HS-5 (cell line): Measurements from ENCODE around the gene DENND1C.
"Not testable (repeated sequence)": the region's sequence is repeated elsewhere in the genome, so short reads cannot be mapped to it uniquely, and the experiment has no call there.

Experiments used
- DNase-seq: peaks from one replicate; pipeline ENCODE4 v3.0.0-alpha.2; 2012; ENCODE audit warnings: low read depth

Gene DENND1C

DNA sequence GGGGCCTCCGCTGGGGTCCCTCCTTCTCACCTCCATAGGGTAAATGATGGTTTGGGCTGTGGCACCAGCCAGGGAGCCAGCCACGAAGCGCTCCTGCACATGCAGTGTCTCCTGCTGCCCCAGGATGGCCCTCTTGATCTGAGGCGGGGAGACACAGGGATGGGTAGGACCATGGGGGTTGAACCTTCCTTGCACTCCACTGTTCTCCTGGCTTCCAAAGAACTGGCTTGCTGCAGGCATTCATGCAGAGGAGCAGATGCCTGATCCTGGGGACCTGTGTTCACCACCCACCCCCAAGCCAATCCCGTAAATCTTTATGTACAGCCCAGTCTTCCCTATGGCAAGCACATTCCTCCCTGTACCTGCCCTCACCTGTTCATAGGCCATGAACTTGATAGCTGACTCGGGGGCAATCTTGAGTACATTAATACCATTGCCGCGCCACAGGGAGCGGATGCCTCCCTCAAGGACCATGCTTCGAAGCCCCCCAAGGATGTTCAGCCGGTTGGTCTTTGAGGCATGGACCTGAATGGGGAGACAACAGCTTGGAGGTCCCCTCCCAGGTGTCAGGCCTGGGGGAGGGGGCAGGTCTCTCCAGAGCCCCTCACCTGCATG is 27.5 kb downstream of the DENND1C start:
- no peak for DNase-seq

DNA sequence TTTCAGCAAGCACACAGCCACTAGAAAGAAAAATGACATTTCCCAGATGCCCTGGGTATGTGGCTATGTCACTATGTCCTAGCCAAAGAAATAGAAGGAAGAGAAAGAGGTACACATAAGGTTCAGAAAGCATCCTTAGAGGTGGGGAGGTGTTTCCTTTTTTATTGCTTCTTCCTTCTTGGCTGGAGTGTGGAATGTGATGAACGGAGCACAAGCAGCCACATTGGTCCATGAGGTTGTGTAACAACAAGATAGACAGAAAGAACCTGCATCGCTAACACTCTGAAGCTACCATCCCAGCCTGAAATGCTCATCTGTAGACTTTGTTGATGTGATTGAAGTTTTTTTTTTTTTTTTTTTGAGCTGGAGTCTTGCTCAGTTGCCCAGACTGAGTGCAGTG is 28.7 kb downstream of the DENND1C start:
- DNase-seq, result no peak

DNA sequence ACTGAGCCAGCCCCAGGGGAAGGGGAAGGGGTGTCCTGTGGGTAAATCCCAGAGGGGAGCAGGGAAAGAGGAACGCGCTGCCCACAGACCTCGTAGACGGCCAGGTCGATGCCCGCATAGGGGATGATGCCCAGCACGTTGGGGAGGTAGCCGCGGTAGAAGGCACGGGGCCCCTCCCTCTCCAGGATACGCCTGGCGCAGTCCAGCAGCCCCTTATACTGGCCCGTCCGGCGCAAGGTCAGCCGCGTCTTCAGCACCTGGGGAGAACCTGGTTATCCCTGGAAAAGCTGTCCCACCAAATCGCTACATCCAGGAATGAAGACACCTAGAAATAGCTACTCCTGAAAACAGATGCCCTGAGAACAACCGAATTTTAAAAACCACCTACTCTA is 29.4 kb downstream of the DENND1C start:
- no peak for DNase-seq

DNA sequence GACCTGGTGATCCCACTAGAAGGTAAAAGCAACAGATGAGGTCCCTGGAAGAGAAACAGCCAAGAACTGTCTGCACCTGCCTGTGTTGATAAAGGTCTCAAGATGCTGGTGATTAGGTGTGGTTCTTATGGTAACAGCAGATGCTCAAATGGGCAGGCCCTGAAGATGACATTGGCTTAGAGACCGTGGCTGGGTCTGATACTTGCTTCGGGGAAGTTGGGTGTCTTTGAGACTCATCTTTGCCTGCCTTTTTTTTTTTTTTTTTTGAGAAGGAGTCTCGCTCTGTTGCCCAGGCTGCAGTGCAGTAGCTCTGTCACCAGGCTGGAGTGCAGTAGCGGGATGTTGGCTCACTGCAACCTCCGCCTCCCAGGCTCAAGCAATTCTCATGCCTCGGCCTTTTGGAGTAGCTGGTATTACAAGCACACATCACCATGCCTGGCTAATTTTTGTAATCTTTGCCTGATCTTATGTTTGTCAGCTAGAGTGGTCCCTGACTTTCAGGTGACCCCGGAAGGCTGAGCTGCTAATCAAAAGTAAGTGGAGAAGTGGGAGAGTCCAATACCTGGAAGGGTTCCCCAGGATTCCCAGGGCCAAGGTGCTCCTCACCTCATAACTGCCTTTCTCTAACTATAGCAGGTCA is 29.9 kb downstream of the DENND1C start:
- DNase-seq, result no peak

DNA sequence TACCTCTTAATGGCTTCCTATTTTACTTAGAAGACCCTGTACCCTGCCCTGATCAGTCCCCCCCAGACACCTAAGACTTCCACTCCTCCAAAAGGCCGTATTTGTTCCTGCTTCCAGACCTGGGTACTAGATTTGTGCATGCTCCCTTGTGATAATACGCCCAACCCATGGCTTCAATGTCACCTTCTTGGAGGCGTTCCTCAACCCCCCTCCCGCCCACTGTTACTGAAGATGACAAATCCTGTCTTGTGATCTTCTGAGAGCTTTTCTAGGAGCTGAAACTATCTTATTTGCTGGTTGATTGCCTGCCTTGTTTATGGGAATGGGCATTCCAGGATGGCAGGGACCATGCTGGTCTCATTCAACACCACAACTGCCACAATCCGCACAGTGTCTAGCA is 31.4 kb downstream of the DENND1C start:
- no peak for DNase-seq

DNA sequence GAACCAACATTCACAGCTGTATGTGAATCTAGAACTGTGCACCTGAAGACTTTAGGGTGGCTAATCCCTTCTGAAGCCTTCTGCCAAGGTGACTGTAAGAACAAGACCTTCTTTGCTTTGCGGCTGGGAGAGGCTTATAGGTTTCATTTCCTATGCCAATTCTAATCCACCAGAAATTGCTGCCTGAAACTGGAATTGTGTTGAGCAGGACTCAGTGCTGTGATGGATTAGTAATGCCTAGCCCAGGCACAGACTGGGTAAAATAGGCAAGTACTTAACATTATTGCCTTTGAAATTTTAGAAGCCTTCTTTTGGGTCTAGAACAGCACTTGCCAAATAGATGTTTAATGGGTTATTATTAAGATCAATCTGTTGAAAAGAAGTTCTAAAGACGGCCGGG is 33.5 kb downstream of the DENND1C start:
- DNase-seq, result no peak

DNA sequence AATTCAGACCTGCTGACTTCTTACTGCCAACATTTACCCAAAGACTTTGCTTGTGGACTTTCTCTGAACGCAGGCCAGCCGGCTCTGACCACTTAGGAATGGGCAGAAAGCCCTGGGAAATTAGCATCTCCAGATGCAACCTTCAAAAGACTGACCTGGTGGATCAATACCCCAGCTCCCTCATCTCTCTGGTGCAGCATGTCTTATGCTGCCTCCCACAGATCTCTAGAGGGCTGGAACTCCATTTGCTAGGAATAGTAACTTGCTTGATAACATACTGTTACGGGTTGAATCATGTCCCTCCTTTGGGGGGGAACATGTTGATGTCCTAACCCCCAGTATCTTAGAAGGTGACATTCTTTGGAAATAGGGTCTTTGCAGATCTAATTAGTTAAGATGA is 35.1 kb downstream of the DENND1C start:
- no peak for DNase-seq

DNA sequence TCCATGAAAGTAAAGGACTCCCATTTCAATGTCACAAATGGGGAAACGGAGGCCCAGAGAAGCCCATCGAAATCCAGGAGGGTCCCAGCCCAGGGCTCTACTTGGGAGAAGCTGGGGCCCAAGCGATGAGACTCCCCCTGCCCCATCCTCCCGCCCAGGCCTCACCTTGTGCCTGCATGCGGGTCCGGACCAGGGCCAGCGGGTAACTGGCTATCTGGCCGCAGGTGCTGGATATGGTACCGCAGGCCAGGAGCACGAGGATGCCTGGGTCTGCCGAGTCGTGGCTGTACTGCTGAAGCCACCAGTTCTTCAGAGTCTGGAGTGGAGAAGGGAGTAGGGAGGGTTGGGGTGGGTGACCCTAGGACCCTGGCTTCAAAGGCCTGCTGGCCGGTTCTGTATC is 37.6 kb downstream of the DENND1C start:
- no peak for DNase-seq

DNA sequence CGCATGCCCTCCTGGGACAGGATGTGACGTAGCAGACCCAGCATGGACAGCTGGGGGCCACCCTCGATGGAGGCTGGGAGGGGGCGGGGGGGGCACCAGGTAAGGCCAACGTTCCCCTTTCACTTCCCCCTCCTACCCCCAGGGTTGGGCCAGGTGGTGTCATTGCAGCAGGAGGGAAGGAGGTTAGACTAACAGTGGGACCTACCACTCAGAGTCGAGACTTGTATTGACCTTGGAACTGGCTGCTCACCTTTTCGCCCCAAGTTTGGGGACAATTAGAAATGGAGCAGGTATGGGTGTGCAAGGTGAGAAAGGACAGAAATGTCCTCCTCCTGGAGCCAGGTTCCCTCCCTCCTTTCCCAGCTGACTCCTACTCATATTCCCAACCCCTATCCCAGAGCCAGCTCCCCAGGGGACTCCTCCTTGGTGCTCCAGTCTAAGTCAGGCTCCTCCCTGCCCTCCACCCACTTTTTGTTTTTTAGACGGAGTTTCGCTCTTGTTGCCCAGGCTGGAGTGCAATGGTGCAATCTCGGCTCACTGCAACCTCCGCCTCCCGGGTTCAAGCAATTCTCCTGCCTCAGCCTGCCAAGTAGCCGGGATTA is 39.4 kb downstream of the DENND1C start:
- DNase-seq, result no peak

DNA sequence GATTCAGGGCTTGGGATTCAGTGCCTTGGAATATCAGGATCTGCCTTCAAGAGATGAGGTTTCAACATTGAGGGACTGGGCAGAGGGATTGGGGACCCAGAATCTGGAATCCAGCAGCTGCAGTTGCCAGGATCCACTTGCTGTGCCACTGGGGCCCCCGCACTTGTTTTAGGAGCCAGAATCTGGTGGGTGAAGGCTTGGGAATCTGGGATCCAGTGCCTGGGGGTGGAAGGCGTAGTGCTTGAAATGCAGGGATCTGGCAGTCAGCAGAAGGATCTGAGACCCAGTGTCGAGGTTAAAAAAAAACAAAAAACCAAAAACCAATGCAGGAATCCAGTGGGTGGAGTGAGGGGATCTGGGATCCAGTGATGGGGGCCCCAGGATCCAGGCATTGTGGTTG is 40.7 kb downstream of the DENND1C start:
- DNase-seq, result no peak

DNA sequence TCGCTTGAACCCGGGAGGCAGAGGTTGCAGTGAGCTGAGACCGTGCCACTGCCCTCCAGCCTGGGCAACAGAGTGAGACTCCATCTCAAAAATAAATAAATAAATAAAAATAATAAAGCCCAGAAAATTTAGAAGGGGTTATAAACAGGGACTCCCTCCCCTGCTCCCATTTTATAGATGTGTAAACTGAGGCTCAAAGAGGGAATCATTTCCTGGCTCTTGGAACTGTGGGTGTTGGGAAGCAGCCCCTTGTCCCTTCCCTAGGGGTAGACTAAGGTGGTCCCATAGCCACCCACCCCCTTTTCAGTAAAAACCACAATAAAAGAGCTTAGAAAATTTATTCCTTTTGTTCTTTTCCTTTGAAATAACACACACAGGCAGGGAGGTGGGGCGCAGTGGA is 41.8 kb downstream of the DENND1C start:
- DNase-seq, result no peak

DNA sequence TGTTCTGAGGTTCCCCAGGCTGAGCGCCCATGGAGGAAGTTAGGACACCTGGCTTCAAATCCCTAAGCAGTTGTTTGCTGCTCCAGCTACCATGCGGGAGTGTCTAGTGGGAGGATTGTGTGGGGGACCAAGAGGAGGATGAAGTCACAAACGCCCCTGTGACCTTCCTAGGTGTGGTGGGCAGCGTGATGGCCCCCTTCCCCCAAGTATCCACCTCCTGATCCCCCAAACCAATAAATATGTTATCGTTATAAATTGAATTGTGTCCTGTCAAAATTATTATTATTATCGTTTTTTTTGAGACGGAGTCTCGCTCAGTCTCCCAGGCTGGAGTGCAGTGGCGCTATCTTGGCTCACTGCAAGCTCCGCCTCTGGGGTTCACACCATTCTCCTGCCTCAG is 47.9 kb downstream of the DENND1C start, which contains the start of gene SLC25A41:
SLC25A41 (minus strand) TSS at position 101 of the 400 bp plus-strand sequence; CDS start at position 31, 70 bp downstream.
- no peak for DNase-seq

DNA sequence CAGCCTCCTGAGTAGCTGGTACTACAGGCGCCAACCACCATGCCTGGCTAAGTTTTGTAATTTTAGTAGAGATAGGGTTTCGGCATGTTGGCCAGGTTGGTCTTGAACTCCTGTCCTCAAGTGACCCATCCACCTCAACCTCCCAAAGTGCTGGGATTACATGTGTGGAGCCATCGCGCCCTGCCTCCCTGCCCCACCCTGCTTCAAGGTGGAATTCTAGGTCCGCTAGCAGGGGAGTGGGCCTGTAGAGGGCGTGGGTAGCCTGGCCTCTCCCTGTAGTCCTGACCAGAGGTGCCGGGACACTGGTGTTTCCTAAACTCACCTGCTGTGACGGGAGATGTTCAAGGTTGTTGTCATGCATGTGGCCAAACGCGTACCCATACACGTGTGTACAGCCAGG is 48.4 kb downstream of the DENND1C start:
- DNase-seq, result no peak

DNA sequence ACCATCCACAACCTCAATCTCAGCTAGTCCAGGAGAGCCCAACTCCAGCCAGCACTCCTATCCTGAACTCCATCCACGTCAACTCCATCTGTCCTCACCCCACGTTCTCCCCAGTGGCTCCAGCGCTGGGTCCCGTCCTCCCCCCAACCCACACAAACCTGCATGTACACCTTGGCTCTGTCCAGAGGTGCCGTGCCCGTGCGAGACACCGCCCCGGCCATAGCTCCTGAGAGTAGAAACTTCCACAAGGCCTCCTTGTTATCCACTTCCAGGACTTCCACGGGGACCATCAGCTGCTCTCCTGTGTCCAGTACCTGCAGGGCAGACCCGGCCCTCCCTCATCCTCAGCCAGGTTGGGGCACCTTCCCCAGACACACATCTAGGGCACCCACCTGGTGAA is 49.7 kb downstream of the DENND1C start:
- no peak for DNase-seq

DNA sequence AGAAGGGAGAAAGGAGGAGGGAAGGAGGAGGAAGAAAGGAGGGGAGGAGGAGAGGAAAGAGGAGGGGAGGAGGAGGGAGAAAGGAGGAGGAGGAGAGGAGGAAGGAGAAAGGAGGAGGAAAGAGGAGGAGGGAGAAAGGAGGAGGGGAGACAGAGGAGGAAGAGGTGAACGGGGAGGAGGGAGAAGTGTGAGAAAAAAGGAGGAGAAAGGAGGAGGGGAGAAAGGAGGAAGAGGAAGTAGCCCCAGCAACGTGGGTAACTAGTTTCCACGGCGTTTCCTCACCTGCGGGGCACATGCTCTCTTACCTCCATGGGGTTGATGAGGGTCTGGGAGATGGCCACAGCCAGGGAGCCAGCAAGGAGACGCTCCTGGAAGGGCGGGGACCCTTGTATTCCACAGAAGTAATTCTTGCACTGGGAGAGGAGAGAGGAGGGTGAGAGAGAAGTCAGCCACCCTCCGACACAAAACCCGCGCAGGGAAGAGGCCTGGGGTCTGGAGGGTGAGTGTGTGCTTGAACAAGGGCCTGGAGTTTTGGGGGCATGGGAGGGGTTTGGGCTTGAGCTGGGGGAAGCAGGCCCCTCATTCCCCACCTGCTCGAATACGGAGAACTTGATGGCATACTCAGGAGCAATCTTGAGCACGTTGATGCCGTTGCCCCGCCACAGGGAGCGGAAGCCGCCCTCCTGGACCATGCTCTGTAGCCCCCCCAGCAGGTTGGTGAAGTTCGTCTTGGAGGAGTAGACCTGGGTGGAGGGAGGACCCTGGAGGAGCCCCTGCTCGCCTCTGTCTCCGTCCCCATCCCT is 52.0 kb downstream of the DENND1C start:
- no peak for DNase-seq

DNA sequence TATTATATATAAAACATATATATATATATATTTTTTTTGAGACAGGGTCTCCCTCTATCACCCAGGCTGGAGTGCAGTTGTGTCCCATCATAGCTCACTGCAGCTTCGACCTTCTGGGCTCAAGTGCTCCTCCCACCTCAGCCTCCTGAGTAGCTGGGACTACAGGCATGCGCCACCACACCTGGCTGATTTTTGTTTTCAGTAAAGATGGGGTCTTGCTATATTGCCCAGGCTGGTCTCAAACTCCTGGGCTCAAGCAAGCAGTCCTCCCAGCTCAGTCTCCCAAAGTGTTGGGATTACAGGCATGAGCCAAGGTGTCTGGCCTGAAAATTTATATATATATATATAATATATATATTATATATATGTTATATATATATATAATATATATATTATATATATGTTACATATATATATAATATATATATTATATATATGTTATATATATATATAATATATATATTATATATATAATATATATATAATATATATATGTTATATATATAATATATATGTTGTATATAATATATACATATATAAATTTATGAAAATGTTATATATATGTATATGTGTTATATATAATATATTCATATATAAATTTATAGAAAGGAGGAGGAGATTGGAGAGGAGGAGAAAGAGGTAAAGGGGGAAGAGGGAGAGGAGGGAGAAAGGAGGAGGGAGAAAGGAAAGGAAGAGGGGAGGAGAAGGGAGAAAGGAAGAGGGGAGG is 52.7 kb downstream of the DENND1C start:
- not testable (repeated sequence) for DNase-seq

DNA sequence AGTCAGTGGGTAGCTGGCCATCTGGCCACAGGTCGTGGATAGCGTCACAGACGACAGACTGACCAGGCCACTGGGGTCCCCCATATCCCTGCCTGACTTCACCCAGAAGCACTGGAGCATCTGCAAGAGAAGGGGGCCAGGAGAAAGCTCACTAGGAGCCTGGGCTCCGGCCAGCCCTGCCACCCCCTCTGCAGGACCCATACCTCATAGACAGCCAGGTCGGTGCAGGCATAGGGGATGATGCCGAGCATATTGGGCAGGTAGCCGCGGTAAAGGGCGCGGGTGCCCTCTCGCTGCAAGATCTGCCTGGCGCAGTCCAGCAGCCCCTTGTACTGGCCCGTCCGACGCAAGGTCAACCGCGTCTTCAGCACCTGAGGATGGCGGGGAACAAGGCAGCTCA is 54.5 kb downstream of the DENND1C start:
- DNase-seq, result no peak

DNA sequence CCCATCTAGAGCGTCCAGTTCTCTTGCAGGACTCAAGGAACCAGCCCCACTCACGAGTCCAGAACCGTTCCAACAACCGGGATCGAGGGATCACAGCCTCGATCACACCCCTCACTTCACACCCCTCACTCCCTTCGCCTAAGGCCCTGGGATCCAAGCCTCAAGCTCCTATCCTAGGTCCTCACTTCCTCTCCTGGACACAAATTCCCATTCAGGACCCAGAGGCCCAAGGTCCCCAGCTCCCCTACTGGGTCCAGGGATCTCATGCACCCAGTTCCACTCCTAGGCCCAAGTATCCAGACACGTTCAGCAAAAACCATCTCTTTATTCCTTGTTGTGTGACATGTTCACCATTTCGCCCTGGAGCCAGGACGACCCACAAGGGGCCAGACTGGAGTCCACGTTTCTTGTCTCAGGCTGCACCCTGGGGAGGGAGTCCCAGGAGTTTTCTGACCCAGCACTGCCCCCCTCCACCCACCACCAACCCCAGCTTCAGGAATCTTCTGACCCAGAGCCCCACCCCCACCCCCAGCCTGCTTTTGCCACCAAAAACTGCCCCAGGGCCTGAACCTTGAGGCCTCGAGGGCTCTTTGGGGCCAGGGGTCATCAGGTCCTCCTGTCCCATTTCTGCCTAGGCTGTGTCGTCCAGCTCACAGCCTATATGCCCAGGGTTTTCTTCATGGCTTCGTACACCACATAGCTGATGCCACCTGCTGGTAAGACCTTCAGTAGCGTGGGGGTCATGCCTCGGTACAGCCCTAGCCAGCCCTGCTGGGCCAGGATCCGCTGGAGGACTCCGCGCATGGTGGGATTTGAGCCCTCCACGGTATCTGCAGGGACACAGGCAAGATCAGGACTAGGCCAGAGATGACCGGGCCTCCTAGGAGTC is 55.6 kb downstream of the DENND1C start:
- no peak for DNase-seq

DNA sequence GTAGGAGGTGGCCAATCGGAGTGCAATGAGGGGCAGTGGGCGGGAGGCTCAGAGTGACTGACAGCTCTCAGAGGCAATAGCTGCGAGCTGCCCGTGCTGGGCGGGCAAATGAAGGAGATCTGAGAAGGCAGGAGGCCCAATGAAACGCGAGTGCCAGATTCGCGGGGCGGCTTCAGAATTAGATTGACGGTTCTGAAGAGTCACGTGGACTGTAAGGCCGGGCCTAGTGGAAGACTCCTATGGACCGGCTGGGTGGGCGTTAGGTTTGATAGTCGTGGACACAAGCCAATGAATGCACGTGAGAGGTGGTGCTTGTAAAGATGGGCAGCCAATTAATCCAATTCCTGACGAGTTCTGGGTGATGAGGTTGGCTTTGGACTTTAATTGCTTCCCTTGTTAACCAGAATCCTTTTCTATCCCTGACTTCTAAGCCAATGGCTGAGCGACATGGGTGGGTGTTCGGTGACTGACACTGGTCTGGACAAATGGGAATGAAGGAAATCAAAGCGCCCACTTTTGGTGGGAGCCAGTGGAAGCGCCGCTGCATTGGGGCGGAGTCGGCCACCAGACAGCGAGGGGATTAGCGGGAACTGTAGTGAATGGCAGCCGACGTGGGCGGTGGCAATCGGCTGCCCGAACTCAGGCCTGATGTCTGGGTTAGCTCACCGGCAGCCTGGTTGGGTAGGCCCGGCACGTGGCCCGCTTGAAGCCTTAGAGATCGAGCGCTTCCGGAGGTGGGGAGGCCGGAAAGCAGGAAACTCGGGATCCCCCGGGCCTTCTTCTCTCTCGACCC is 56.5 kb downstream of the DENND1C start:
- DNase-seq, result peak; percentile 100

DNA sequence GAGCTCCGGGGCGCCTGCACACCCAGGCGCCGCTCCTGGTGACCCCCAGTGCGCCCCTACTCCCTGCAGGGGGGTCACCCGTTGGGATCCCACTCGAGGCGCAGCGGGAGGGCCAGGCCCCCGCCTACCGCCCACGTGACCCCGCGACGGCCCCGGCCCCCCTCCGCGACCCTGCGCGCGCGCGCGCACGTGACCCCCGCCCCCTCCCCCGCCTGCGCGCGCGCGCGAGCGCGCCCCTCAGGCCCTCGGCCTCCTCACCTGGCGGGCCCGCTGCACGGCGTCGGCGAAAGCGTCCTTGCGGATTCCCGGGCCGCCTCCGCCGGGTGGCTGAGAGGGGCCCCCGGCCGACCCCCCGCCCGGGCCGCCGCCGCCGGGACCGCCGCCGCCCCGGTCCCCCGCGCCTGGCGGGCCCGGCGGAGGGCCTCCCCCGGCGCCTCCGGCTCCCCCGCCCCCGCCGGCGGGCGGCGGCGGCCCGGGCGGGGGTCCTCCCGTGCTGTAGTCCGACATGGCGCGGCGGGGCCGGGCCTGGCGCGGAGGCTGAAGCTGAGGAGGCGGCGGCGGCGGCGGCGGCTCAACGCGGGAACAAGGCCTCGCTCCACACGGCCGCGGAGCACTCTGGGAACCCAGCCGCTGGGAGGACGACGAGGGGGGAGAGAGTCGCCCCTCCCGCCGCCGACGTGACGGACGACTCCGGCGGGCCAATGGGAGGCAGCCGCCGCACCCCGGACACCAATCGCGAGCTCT is 57.2 kb downstream of the DENND1C start, which contains the start of gene KHSRP:
KHSRP (minus strand) TSS at position 617 of the 744 bp plus-strand sequence; CDS start at position 507, 110 bp downstream.
- DNase-seq, result no peak
